SK-N-SH (cell line): ENCODE data around the gene GGPS1. TPM values are rescaled to one million over a fixed set of nuclear protein-coding genes. Genes with fewer than 3 reads are reported as not detected.

ENCODE experiments used
- CTCF ChIA-PET: fragments of 300-600, 350-600 bp; formaldehyde crosslinking; extraction: SDS; loops from one replicate; lab custom pipeline; 2021; lab: Yijun Ruan, JAX
- POLR2A ChIA-PET: fragments of 350-600 bp; sonication (Branson Sonifier 250); formaldehyde crosslinking; extraction: SDS; loops from one replicate; lab custom pipeline; 2020; ENCODE audit warnings: antibody characterized with exemption, inconsistent platforms; lab: Yijun Ruan, JAX
- DNase-seq: peaks from one replicate; pipeline ENCODE4 v3.0.0; 2012
- H2AFZ ChIP-seq: fragments of 200-600 bp; sonication (generic); 2 replicates; pipeline ENCODE4 v1.8.1; 2016; ENCODE audit warnings: antibody characterized with exemption, mild to moderate bottlenecking, low read depth
- H3F3A ChIP-seq: fragments of 200-600 bp; sonication (generic); replicated peaks from 2 replicates; pipeline ENCODE3; 2016; ENCODE audit warnings: antibody characterized with exemption, mild to moderate bottlenecking; ENCODE audit not compliant: insufficient read depth
- H3K27ac ChIP-seq, 2 experiments: fragments of 200-500 bp in 1 of 2; fragments of 200-600 bp in 1 of 2; sonication (Bioruptor generic) in 1 of 2; sonication (generic), shearing (Covaris generic) in 1 of 2; 2 replicates each; pipeline versions ENCODE4 v1.5.1 to v1.6.1; 2014 to 2016; ENCODE audit warnings: low read depth in 2 of 2, inconsistent platforms in 1 of 2, low read length in 1 of 2, mild to moderate bottlenecking in 1 of 2, mixed read lengths in 1 of 2
- H3K27me3 ChIP-seq: fragments of 200-600 bp; sonication (generic), shearing (Covaris generic); 2 replicates; pipeline ENCODE4 v1.6.1; 2016; ENCODE audit warnings: mixed run types; ENCODE audit not compliant: insufficient read depth
- H3K36me3 ChIP-seq, 2 experiments: fragments of 200-500 bp in 1 of 2; fragments of 200-600 bp in 1 of 2; sonication (Bioruptor generic) in 1 of 2; sonication (generic) in 1 of 2; replicated peaks in 1 of 2; 2 replicates each; pipeline versions ENCODE3 to v1.5.1; 2014 to 2016; ENCODE audit warnings: low read length in 1 of 2, mild to moderate bottlenecking in 1 of 2; ENCODE audit not compliant: insufficient read depth in 2 of 2, control insufficient read depth in 1 of 2
- H3K4me1 ChIP-seq, 2 experiments: fragments of 200-500 bp in 1 of 2; fragments of 200-600 bp in 1 of 2; sonication (Bioruptor generic) in 1 of 2; sonication (generic), shearing (Covaris generic) in 1 of 2; 2 replicates each; pipeline versions ENCODE4 v1.5.1 to v1.6.1; 2014 to 2016; ENCODE audit warnings: low read depth in 1 of 2, low read length in 1 of 2, mixed run types in 1 of 2; ENCODE audit not compliant: insufficient read depth in 2 of 2, control insufficient read depth in 1 of 2
- H3K4me2 ChIP-seq: fragments of 200-600 bp; sonication (generic), shearing (Covaris generic); 2 replicates; pipeline ENCODE4 v1.6.1; 2017; ENCODE audit warnings: mixed run types
- H3K4me3 ChIP-seq, 2 experiments: fragments of 200-500 bp in 1 of 2; fragments of 200-600 bp in 1 of 2; sonication (Bioruptor generic) in 1 of 2; sonication (generic), shearing (Covaris generic) in 1 of 2; 2 replicates each; pipeline versions ENCODE4 v1.5.1 to v1.8.1; 2014 to 2016; ENCODE audit warnings: low read depth in 2 of 2, inconsistent platforms in 1 of 2, low read length in 1 of 2, mild to moderate bottlenecking in 1 of 2, mixed read lengths in 1 of 2, moderate library complexity in 1 of 2
- H3K79me2 ChIP-seq: fragments of 200-600 bp; sonication (generic); 2 replicates; pipeline ENCODE4 v1.8.1; 2017; ENCODE audit warnings: mild to moderate bottlenecking; ENCODE audit not compliant: insufficient read depth
- H3K9ac ChIP-seq: fragments of 200-600 bp; sonication (generic); 2 replicates; pipeline ENCODE4 v1.6.1; 2017; ENCODE audit warnings: mixed run types
- H3K9me2 ChIP-seq: fragments of 200-600 bp; sonication (generic); 2 replicates; pipeline ENCODE4 v1.6.1; 2017; ENCODE audit warnings: mixed run types
- H3K9me3 ChIP-seq: fragments of 200-600 bp; sonication (generic); 2 replicates; pipeline ENCODE4 v1.6.1; 2017; ENCODE audit warnings: mixed run types, mild to moderate bottlenecking, moderate library complexity
- H4K20me1 ChIP-seq: fragments of 200-600 bp; sonication (generic); 2 replicates; pipeline ENCODE4 v1.6.1; 2017; ENCODE audit warnings: mild to moderate bottlenecking, mixed run types; ENCODE audit not compliant: insufficient read depth
- CTCF ChIP-seq: fragments of 200-600 bp; sonication (generic); IDR thresholded peaks from 2 replicates; pipeline ENCODE4 v1.6.1; 2017; ENCODE audit warnings: antibody characterized with exemption, mild to moderate bottlenecking, moderate library complexity
- ELF1 ChIP-seq: IDR thresholded peaks from 2 replicates; pipeline ENCODE4 v1.4.0; 2012
- EP300 ChIP-seq, 2 experiments: IDR thresholded peaks; 2 replicates each; pipeline versions ENCODE4 v1.4.0 to v1.6.1; 2012; ENCODE audit warnings: borderline replicate concordance in 1 of 2, low read depth in 1 of 2, low read length in 1 of 2
- EZH2phosphoT487 ChIP-seq: fragments of 200-600 bp; sonication (generic); IDR thresholded peaks from 2 replicates; pipeline ENCODE4 v1.6.1; 2017; ENCODE audit warnings: low read depth, mixed run types, mild to moderate bottlenecking, antibody characterized with exemption, moderate library complexity, borderline replicate concordance
- FOSL2 ChIP-seq: IDR thresholded peaks from 2 replicates; pipeline ENCODE4 v1.4.0; 2012; ENCODE audit warnings: low read depth, mild to moderate bottlenecking, moderate library complexity, borderline replicate concordance
- GABPA ChIP-seq: IDR thresholded peaks from 2 replicates; pipeline ENCODE4 v1.4.0; 2012; ENCODE audit warnings: low read depth, mild to moderate bottlenecking
- JUND ChIP-seq: IDR thresholded peaks from 2 replicates; pipeline ENCODE4 v1.4.0; 2012
- MEF2A ChIP-seq: IDR thresholded peaks from 2 replicates; pipeline ENCODE4 v1.4.0; 2012; ENCODE audit warnings: low read depth, borderline replicate concordance
- MXI1 ChIP-seq: IDR thresholded peaks from 2 replicates; pipeline ENCODE4 v1.6.1; 2012; ENCODE audit warnings: mild to moderate bottlenecking, low read depth, low read length, improper control_type of control experiment
- PBX3 ChIP-seq: IDR thresholded peaks from 2 replicates; pipeline ENCODE4; 2012
- POLR2AphosphoS5 ChIP-seq: IDR thresholded peaks from 2 replicates; pipeline ENCODE4 v1.6.1; 2012; ENCODE audit warnings: low read depth, low read length
- RAD21 ChIP-seq: IDR thresholded peaks from 2 replicates; pipeline ENCODE4 v1.6.1; 2012; ENCODE audit warnings: mild to moderate bottlenecking, low read length
- REST ChIP-seq: IDR thresholded peaks from 2 replicates; pipeline ENCODE4 v1.6.1; 2012; ENCODE audit warnings: mild to moderate bottlenecking, low read depth, low read length, moderate library complexity
- RXRA ChIP-seq: IDR thresholded peaks from 2 replicates; pipeline ENCODE4 v1.4.0; 2012; ENCODE audit warnings: low read depth, mild to moderate bottlenecking, borderline replicate concordance
- SMC3 ChIP-seq: IDR thresholded peaks from 2 replicates; pipeline ENCODE4 v1.6.1; 2012; ENCODE audit warnings: low read depth, low read length, improper control_type of control experiment
- TEAD4 ChIP-seq: IDR thresholded peaks from 2 replicates; pipeline ENCODE4 v1.4.0; 2012; ENCODE audit warnings: mild to moderate bottlenecking, borderline replicate concordance; ENCODE audit not compliant: insufficient read depth
- USF1 ChIP-seq: IDR thresholded peaks from 2 replicates; pipeline ENCODE4 v1.4.0; 2012; ENCODE audit warnings: low read depth, borderline replicate concordance
- USF2 ChIP-seq: fragments of 150-350 bp; IDR thresholded peaks from 2 replicates; pipeline ENCODE4 v1.6.1; 2017; ENCODE audit warnings: antibody characterized with exemption, low read length, low read depth, borderline replicate concordance
- WGBS: methylation state at CpG from one replicate; pipeline ENCODE4 v1.1.6; 2017; ENCODE audit warnings: low lambda C conversion rate; 5-methylcytosine and 5-hydroxymethylcytosine counted together
- polyA plus RNA-seq, 3 experiments: library from polyadenylated mRNA; depleted of rRNA; stranded (reverse); fragments of >200 nt; gene quantifications; 2 replicates each; pipeline ENCODE4 v1.2.3, GENCODE V29; 2012

GGPS1 gene
- polyA plus RNA-seq, 1 of the 3 experiments (the other 2 are of a cell fraction), result 15.7 TPM

- peaks cover 14 to 27% of the 10 kb centered on the region in 2 experiments for H3K36me3 ChIP-seq
- CTCF ChIA-PET, result interaction anchor here (1.0 to 5.9 kb wide), 6 partner anchors 38 to 161 kb away, joined by 3 to 34 read pairs (median 4); partner anchors contain the start of gene TBCE
- H3K9ac ChIP-seq, result peak overlapping the region; percentile 82
- peaks cover 50% of the 10 kb centered on the region for H4K20me1 ChIP-seq
- no peaks in the 10 kb centered on the region for H3K27me3 ChIP-seq
- peak overlapping the region; percentile 96 to 99 for H3K27ac ChIP-seq
- 2% methylated on average over 24 of the region's 24 CpGs for WGBS
- H3F3A ChIP-seq, result peaks cover 19% of the 10 kb centered on the region
- peak; percentile 24 for DNase-seq
- POLR2A ChIA-PET, result interaction anchor here (1.0 to 1.8 kb wide), 3 partner anchors 10 to 86 kb away, joined by 3 to 6 read pairs (median 5); partner anchors contain the start of gene TBCE
- peak overlapping the region; percentile 85 for H3K4me2 ChIP-seq
- peaks cover 87% of the 10 kb centered on the region for H3K79me2 ChIP-seq
- TF ChIP-seq USF2 (no peak), PBX3 (no peak), TEAD4 (no peak), GABPA (no peak), RXRA (no peak), CTCF (peak; percentile 26), USF1 (no peak), EP300 (IDR thresholded peaks at IDR 0.05; ENCODE audit: borderline replicate concordance in 1 of 2, low read depth in 1 of 2, low read length in 1 of 2) (no peak), MEF2A (no peak), MXI1 (no peak), JUND (no peak), FOSL2 (no peak), SMC3 (no peak), REST (no peak), POLR2AphosphoS5 (no peak), ELF1 (no peak), RAD21 (peak; percentile 36), EZH2phosphoT487 (no peak)
- peak overlapping the region; percentile 75 to 86 for H3K4me3 ChIP-seq
- peaks cover 12 to 28% of the 10 kb centered on the region in 2 experiments; a peak in 3 of 4 replicates for H3K4me1 ChIP-seq
- H2AFZ ChIP-seq, result peak overlapping the region; percentile 24
- no peaks in the 10 kb centered on the region for H3K9me3 ChIP-seq
- H3K9me2 ChIP-seq, result no peaks in the 10 kb centered on the region
Measured at GRCh38 chr1:235329139-235329902, 951 bp downstream of the GGPS1 start.
